ENCODE results near the gene CCDC9B. TPM values are rescaled to one million over a fixed set of nuclear protein-coding genes. Genes with fewer than 3 reads are reported as not detected.

Gene CCDC9B
- total RNA-seq, 1 experiment from 2014 or later, result 8.1 TPM

GRCh38 chr15:40365624-40366456 lies 25.1 kb upstream of the CCDC9B start:
- no peak for DNase-seq (ENCODE audit: low read depth)

- DNase-seq (ENCODE audit: low read depth), result no peak
Measured at GRCh38 chr15:40365016-40365415, 24.3 kb upstream of the CCDC9B start.

- DNase-seq (ENCODE audit: low read depth), result no peak
Measured at GRCh38 chr15:40364251-40364650, 23.5 kb upstream of the CCDC9B start.

GRCh38 chr15:40363611-40364010 lies 22.9 kb upstream of the CCDC9B start:
- no peak for DNase-seq (ENCODE audit: low read depth)

GRCh38 chr15:40361640-40362039 lies 20.9 kb upstream of the CCDC9B start:
- DNase-seq (ENCODE audit: low read depth), result no peak

GRCh38 chr15:40360015-40360414 lies 19.3 kb upstream of the CCDC9B start:
- DNase-seq (ENCODE audit: low read depth), result no peak

- DNase-seq (ENCODE audit: low read depth), result peak; percentile 26
Measured at GRCh38 chr15:40358471-40359353, 18.0 kb upstream of the CCDC9B start.

- DNase-seq (ENCODE audit: low read depth), result peak; percentile 79
Measured at GRCh38 chr15:40357723-40358470, 17.2 kb upstream of the CCDC9B start, which contains the start of gene DISP2. TSS of gene DISP2 (plus strand) at chr15:40358219. CDS start at chr15:40358322, 103 bp downstream.

- DNase-seq (ENCODE audit: low read depth), result no peak
Measured at GRCh38 chr15:40357246-40357645, 16.5 kb upstream of the CCDC9B start.

GRCh38 chr15:40355976-40356585 lies 15.3 kb upstream of the CCDC9B start:
- no peak for DNase-seq (ENCODE audit: low read depth)

- peak; percentile 50 for DNase-seq (ENCODE audit: low read depth)
Measured at GRCh38 chr15:40354408-40355171, 13.9 kb upstream of the CCDC9B start.

GRCh38 chr15:40353697-40354096 lies 13.0 kb upstream of the CCDC9B start:
- no peak for DNase-seq (ENCODE audit: low read depth)

- DNase-seq (ENCODE audit: low read depth), result no peak
Measured at GRCh38 chr15:40352281-40352901, 11.7 kb upstream of the CCDC9B start.

GRCh38 chr15:40349163-40349562 lies 8.4 kb upstream of the CCDC9B start:
- no peak for DNase-seq (ENCODE audit: low read depth)

- no peak for DNase-seq (ENCODE audit: low read depth)
Measured at GRCh38 chr15:40348474-40348870, 7.7 kb upstream of the CCDC9B start.

- DNase-seq (ENCODE audit: low read depth), result no peak
Measured at GRCh38 chr15:40347559-40348473, 7.1 kb upstream of the CCDC9B start.

- no peak for DNase-seq (ENCODE audit: low read depth)
Measured at GRCh38 chr15:40346579-40347558, 6.1 kb upstream of the CCDC9B start.

Measured in RPMI7951 (cell line).